ENCODE data around the gene ASPSCR1. TPM values are rescaled to one million over a fixed set of nuclear protein-coding genes. Genes with fewer than 3 reads are reported as not detected.

The ASPSCR1 gene
- total and polyA plus RNA-seq, 2 of the 13 experiments (the other 11 are each of a cell fraction or from before 2014, with no cell fraction given), result 274 to 314 TPM

DNA sequence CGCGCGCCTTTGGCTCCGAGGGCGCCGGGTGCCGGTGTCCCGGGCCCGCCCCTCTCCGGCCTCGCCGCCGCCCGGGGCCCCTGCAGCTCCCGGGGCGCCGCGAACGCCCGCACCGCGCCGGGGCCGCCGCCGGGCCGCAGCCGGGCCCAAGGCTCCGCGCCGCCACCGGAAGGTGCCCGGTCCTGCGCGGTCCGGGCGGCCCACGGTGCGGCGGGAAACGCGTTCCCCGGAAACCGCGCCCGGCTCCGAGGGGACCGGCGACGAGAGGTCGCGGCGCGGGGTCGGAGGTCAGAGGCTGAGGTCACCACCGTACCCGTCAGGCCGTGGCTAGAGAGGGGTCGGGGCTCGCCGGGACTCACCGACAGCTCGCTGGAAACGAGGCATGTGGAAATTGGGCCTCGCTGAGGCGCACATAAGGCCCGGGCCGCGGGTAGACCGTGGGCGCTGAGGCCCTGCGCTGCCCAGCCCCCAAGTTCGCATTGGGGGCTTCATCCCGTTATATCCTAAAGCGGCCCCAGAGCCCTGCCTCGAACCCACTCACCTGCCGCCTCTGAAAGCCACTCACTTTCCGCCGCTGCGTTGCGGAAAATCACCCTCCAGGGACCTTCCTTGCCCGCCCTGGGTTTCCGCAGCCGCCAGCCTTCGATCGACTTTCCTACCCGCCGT is 88.3 kb downstream of the ASPSCR1 start, which contains the start of gene DUS1L (continued):
- peak; percentile 62; the same call in 1 of the 2 replicates for TF ChIP-seq MEIS1 (CRISPR knock-in tag; IDR thresholded peaks at IDR 0.05; ENCODE audit: borderline replicate concordance)
- no peak for TF ChIP-seq ZNF619 (CRISPR knock-in tag; IDR thresholded peaks at IDR 0.05)
- TF ChIP-seq PHF20 (CRISPR knock-in tag; IDR thresholded peaks at IDR 0.05), result peak; percentile 97
- TF ChIP-seq MAFF (IDR thresholded peaks at IDR 0.05; ENCODE audit: low read depth, low read length), result no peak
- TF ChIP-seq ZNF451 (CRISPR knock-in tag; IDR thresholded peaks at IDR 0.05), result peak; percentile 91; the same call in 1 of the 2 replicates
- TF ChIP-seq, protein P1, sequence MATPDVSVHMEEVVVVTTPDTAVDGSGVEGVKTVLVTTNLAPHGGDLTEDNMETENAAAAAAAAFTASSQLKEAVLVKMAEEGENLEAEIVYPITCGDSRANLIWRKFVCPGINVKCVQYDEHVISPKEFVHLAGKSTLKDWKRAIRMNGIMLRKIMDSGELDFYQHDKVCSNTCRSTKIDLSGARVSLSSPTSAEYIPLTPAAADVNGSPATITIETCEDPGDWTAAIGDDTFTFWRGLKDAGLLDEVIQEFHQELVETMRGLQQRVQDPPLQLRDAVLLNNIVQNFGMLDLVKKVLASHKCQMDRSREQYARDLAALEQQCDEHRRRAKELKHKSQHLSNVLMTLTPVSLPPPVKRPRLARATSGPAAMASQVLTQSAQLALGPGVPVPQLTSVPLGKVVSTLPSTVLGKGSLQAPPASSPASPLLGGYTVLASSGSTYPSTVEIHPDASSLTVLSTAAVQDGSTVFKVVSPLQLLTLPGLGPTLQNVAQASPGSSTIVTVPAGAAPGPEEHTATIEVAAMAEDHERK (CRISPR knock-in tag; IDR thresholded peaks at IDR 0.05; ENCODE audit: low read depth), result peak; percentile 68; the same call in 1 of the 2 replicates
- peak; percentile 82; the same call in 1 of the 2 replicates for TF ChIP-seq ZNF772 (CRISPR knock-in tag; IDR thresholded peaks at IDR 0.05)
- TF ChIP-seq JUND (CRISPR knock-in tag; IDR thresholded peaks at IDR 0.05), result peak; percentile 85
- TF ChIP-seq, protein P2, sequence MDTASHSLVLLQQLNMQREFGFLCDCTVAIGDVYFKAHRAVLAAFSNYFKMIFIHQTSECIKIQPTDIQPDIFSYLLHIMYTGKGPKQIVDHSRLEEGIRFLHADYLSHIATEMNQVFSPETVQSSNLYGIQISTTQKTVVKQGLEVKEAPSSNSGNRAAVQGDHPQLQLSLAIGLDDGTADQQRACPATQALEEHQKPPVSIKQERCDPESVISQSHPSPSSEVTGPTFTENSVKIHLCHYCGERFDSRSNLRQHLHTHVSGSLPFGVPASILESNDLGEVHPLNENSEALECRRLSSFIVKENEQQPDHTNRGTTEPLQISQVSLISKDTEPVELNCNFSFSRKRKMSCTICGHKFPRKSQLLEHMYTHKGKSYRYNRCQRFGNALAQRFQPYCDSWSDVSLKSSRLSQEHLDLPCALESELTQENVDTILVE (CRISPR knock-in tag; IDR thresholded peaks at IDR 0.05), result peak; percentile 99
- TF ChIP-seq ZSCAN29 (CRISPR knock-in tag; conservative IDR thresholded peaks at IDR 0.05), result no peak
- TF ChIP-seq YEATS2 (CRISPR knock-in tag; IDR thresholded peaks at IDR 0.05; ENCODE audit: borderline replicate concordance), result peak; percentile 94
- peak; percentile 78; the same call in 1 of the 2 replicates for TF ChIP-seq SNAPC2 (CRISPR knock-in tag; IDR thresholded peaks at IDR 0.05)
- no peak for TF ChIP-seq ZFAT (CRISPR knock-in tag; conservative IDR thresholded peaks at IDR 0.05)
- TF ChIP-seq, protein P3, sequence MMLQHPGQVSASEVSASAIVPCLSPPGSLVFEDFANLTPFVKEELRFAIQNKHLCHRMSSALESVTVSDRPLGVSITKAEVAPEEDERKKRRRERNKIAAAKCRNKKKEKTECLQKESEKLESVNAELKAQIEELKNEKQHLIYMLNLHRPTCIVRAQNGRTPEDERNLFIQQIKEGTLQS (CRISPR knock-in tag; IDR thresholded peaks at IDR 0.05), result peak; percentile 90
- peak; percentile 85; the same call in 1 of the 2 replicates for TF ChIP-seq MED13 (CRISPR knock-in tag; IDR thresholded peaks at IDR 0.05)
- TF ChIP-seq NFYC (CRISPR knock-in tag; IDR thresholded peaks at IDR 0.05), result peak; percentile 55; the same call in 1 of the 2 replicates
- TF ChIP-seq, protein P4, sequence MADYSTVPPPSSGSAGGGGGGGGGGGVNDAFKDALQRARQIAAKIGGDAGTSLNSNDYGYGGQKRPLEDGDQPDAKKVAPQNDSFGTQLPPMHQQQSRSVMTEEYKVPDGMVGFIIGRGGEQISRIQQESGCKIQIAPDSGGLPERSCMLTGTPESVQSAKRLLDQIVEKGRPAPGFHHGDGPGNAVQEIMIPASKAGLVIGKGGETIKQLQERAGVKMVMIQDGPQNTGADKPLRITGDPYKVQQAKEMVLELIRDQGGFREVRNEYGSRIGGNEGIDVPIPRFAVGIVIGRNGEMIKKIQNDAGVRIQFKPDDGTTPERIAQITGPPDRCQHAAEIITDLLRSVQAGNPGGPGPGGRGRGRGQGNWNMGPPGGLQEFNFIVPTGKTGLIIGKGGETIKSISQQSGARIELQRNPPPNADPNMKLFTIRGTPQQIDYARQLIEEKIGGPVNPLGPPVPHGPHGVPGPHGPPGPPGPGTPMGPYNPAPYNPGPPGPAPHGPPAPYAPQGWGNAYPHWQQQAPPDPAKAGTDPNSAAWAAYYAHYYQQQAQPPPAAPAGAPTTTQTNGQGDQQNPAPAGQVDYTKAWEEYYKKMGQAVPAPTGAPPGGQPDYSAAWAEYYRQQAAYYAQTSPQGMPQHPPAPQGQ (CRISPR knock-in tag; IDR thresholded peaks at IDR 0.05; ENCODE audit: borderline replicate concordance), result peak; percentile 50; the same call in 1 of the 2 replicates
- peak; percentile 96 for TF ChIP-seq XRCC5 (optimal IDR thresholded peaks at IDR 0.05; ENCODE audit: low read length)
- no peak for TF ChIP-seq PAF1 (CRISPR knock-in tag; IDR thresholded peaks at IDR 0.05)
- 0 out of 2 replicates have a peak, but pooled peaks have one; percentile 67 for TF ChIP-seq GTF3A (CRISPR knock-in tag; conservative IDR thresholded peaks at IDR 0.05)
- peak; percentile 96 for TF ChIP-seq ZNF788 (CRISPR knock-in tag; IDR thresholded peaks at IDR 0.05; ENCODE audit: borderline replicate concordance)
- no peak for TF ChIP-seq ZNF652 (CRISPR knock-in tag; IDR thresholded peaks at IDR 0.05; ENCODE audit: borderline replicate concordance, low read depth)
- TF ChIP-seq ATF7-NPFF (CRISPR knock-in tag; IDR thresholded peaks at IDR 0.05; ENCODE audit: low read depth), result peak; percentile 89
- TF ChIP-seq, protein P5, sequence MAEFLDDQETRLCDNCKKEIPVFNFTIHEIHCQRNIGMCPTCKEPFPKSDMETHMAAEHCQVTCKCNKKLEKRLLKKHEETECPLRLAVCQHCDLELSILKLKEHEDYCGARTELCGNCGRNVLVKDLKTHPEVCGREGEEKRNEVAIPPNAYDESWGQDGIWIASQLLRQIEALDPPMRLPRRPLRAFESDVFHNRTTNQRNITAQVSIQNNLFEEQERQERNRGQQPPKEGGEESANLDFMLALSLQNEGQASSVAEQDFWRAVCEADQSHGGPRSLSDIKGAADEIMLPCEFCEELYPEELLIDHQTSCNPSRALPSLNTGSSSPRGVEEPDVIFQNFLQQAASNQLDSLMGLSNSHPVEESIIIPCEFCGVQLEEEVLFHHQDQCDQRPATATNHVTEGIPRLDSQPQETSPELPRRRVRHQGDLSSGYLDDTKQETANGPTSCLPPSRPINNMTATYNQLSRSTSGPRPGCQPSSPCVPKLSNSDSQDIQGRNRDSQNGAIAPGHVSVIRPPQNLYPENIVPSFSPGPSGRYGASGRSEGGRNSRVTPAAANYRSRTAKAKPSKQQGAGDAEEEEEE (CRISPR knock-in tag; IDR thresholded peaks at IDR 0.05; ENCODE audit: borderline replicate concordance), result no peak
